NCI-H82 (cell line): ENCODE data around the gene SS18L1.
"Not testable (repeated sequence)": the region's sequence is repeated elsewhere in the genome, so short reads cannot be mapped to it uniquely, and the experiment has no call there.

Experiments
- DNase-seq: peaks from one replicate; lab custom pipeline; 2025; lab: John Stamatoyannopoulos, UW

SS18L1 gene

GRCh38 chr20:62143081-62143956 lies at the start of gene SS18L1, which contains the start of gene PSMA7:
SS18L1 (plus strand) TSS chr20:62143769; CDS start chr20:62143821, 52 bp downstream.
PSMA7 (minus strand) TSS chr20:62143394; CDS start chr20:62143303, 91 bp downstream.
- peak; percentile 92 for DNase-seq

- no peak for DNase-seq
Observed at GRCh38 chr20:62096421-62097380, 46.9 kb upstream of the SS18L1 start.

- no peak for DNase-seq
Observed at GRCh38 chr20:62097881-62098407, 45.6 kb upstream of the SS18L1 start.

GRCh38 chr20:62101078-62101477 lies 42.5 kb upstream of the SS18L1 start:
- DNase-seq: no peak

GRCh38 chr20:62103508-62104233 lies 39.9 kb upstream of the SS18L1 start:
- DNase-seq: no peak

- DNase-seq: no peak
Observed at GRCh38 chr20:62104234-62104789, 39.3 kb upstream of the SS18L1 start.

- no peak for DNase-seq
Observed at GRCh38 chr20:62104791-62105345, 38.7 kb upstream of the SS18L1 start.

GRCh38 chr20:62105592-62105991 lies 38.0 kb upstream of the SS18L1 start:
- DNase-seq: no peak

- DNase-seq: no peak
Observed at GRCh38 chr20:62111148-62111547, 32.4 kb upstream of the SS18L1 start.

- DNase-seq: no peak
Observed at GRCh38 chr20:62112368-62112767, 31.2 kb upstream of the SS18L1 start.

- no peak for DNase-seq
Observed at GRCh38 chr20:62114894-62115293, 28.7 kb upstream of the SS18L1 start.

GRCh38 chr20:62115800-62116407 lies 27.7 kb upstream of the SS18L1 start:
- not testable (repeated sequence) for DNase-seq

GRCh38 chr20:62116558-62117361 lies 26.8 kb upstream of the SS18L1 start:
- peak; percentile 24 for DNase-seq

- DNase-seq: no peak
Observed at GRCh38 chr20:62117362-62117646, 26.3 kb upstream of the SS18L1 start.

- no peak for DNase-seq
Observed at GRCh38 chr20:62117658-62118057, 25.9 kb upstream of the SS18L1 start.

GRCh38 chr20:62118113-62119043 lies 25.2 kb upstream of the SS18L1 start:
- no peak for DNase-seq

GRCh38 chr20:62119115-62119514 lies 24.5 kb upstream of the SS18L1 start:
- DNase-seq: no peak

- DNase-seq: no peak
Observed at GRCh38 chr20:62119591-62120364, 23.8 kb upstream of the SS18L1 start.
